Kidney (tissue), 14 donors: ENCODE data around the gene FXYD3. TPM values are rescaled to one million over a fixed set of nuclear protein-coding genes. Genes with fewer than 3 reads are reported as not detected.

Source experiments
- DNase-seq, 5 donors: peaks; one replicate each; pipeline ENCODE4 v3.0.0-alpha.2; 2013 to 2020
- FAIRE-seq: peaks from 2 replicates; lab custom pipeline; 2012; peaks lifted over from hg19 to GRCh38; lab: Jason Lieb, UNC
- H3K27ac ChIP-seq, 2 donors: one replicate each; pipeline ENCODE4 v1.7.0; 2013; ENCODE audit warnings: low read depth in 2 of 2, low read length in 2 of 2, inconsistent platforms in 1 of 2
- H3K27me3 ChIP-seq: one replicate; pipeline ENCODE4 v1.7.1; 2013; ENCODE audit warnings: low read length, inconsistent platforms; ENCODE audit not compliant: control insufficient read depth, insufficient read depth
- H3K36me3 ChIP-seq, 3 donors: one replicate each; pipeline versions ENCODE4 v1.7.0 to v1.7.1; 2013; ENCODE audit warnings: low read length in 3 of 3, control low read depth in 1 of 3, inconsistent platforms in 1 of 3; ENCODE audit not compliant: insufficient read depth in 3 of 3, control insufficient read depth in 2 of 3
- H3K4me1 ChIP-seq, 3 donors: one replicate each; pipeline versions ENCODE4 v1.7.0 to v1.7.1; 2013; ENCODE audit warnings: low read length in 3 of 3, inconsistent platforms in 1 of 3, low read depth in 1 of 3; ENCODE audit not compliant: control insufficient read depth in 2 of 3, insufficient read depth in 2 of 3
- H3K4me3 ChIP-seq, 3 donors: one replicate each; pipeline versions ENCODE4 v1.7.0 to v1.8.1; 2013; ENCODE audit warnings: low read length in 3 of 3, control low read depth in 1 of 3, inconsistent platforms in 1 of 3
- H3K9ac ChIP-seq, 3 donors: one replicate each; pipeline versions ENCODE4 v1.7.0 to v1.7.1; 2013; ENCODE audit warnings: low read length in 3 of 3, control low read depth in 1 of 3, inconsistent platforms in 1 of 3
- H3K9me3 ChIP-seq, 3 donors: one replicate each; pipeline versions ENCODE4 v1.7.0 to v1.7.1; 2013; ENCODE audit warnings: low read length in 3 of 3, control low read depth in 1 of 3, inconsistent platforms in 1 of 3; ENCODE audit not compliant: control insufficient read depth in 2 of 3, insufficient read depth in 1 of 3
- CTCF ChIP-seq: IDR thresholded peaks from 3 replicates; pipeline ENCODE4 v1.5.1; 2012; ENCODE audit warnings: mild to moderate bottlenecking, moderate library complexity, borderline replicate concordance; ENCODE audit not compliant: insufficient read depth; ENCODE audit errors: extremely low read depth
- intact Hi-C: fragments of 100-400 bp; cut with DNase I; formaldehyde crosslinking; loops from one replicate; pipeline ENCODE4 v1.11.1; 2022
- polyA plus RNA-seq: library from polyadenylated mRNA; stranded (reverse); fragments of 350-450 nt; fragmentation: Illumina TruSeq; extraction: RNeasy Lipid Tissue Mini Kit (QIAGEN cat#74804); gene quantifications from one replicate; pipeline ENCODE4 v1.2.3, GENCODE V29; 2014; ENCODE audit warnings: low read depth, low replicate concordance; ENCODE audit not compliant: insufficient read depth
- total RNA-seq: library from RNA; stranded (reverse); fragmentation: NEBNext Ultra II Directional; extraction: Animal tissue kit (Norgen Biotek cat#: 25700); gene quantifications from one replicate; pipeline ENCODE4 v1.2.1, GENCODE V29; 2021
- donor health status: control.
- donor health status: control.
- donor health status: control.
- donor health status: control.
- donor health status: control.
- donor health status: DM: yes; HTN: yes; CAD: no.
- donor health status: Normal renal cell carcinoma (clear cell type).

FXYD3 gene
- total and polyA plus RNA-seq, 2 donors from 2014 or later, result 26.4 to 33.7 TPM

GRCh38 chr19:35125270-35125717 is 9.7 kb downstream of the FXYD3 start:
- intact Hi-C loops, result no loop called here
- H3K27ac ChIP-seq, result no peak overlapping the region
- no peak for FAIRE-seq
- DNase-seq, result peak in 1 of 5 donors; percentile 81
- peak overlapping the region in 1 of 3 donors; percentile 79 for H3K4me3 ChIP-seq
- no peak overlapping the region for H3K9ac ChIP-seq
- H3K36me3 ChIP-seq, result no peaks in the 10 kb centered on the region
- no peaks in the 10 kb centered on the region for H3K27me3 ChIP-seq
- TF ChIP-seq CTCF, result no peak
- no peaks in the 10 kb centered on the region for H3K9me3 ChIP-seq
- peaks cover 0 to 9% (median 0%) of the 10 kb centered on the region in 3 donors for H3K4me1 ChIP-seq

- no peak for TF ChIP-seq CTCF
- no peak for FAIRE-seq
- Histone ChIP-seq H3K27ac (no peak overlapping the region), H3K4me3 (no peak overlapping the region), H3K9ac (no peak overlapping the region), H3K4me1 (peaks cover 0 to 9% (median 0%) of the 10 kb centered on the region in 3 donors), H3K27me3 (no peaks in the 10 kb centered on the region), H3K9me3 (no peaks in the 10 kb centered on the region), H3K36me3 (no peaks in the 10 kb centered on the region)
- DNase-seq, result peak in 1 of 5 donors; percentile 66
- intact Hi-C loops, result no loop called here
Measured at GRCh38 chr19:35125749-35126623, 10.4 kb downstream of the FXYD3 start.

- H3K9ac ChIP-seq, result no peak overlapping the region
- peaks cover 0 to 9% (median 0%) of the 10 kb centered on the region in 3 donors for H3K4me1 ChIP-seq
- no peak for DNase-seq
- no peak overlapping the region for H3K4me3 ChIP-seq
- no peaks in the 10 kb centered on the region for H3K36me3 ChIP-seq
- no peaks in the 10 kb centered on the region for H3K9me3 ChIP-seq
- no peaks in the 10 kb centered on the region for H3K27me3 ChIP-seq
- no peak for TF ChIP-seq CTCF
- intact Hi-C loops, result no loop called here
- no peak for FAIRE-seq
- H3K27ac ChIP-seq, result no peak overlapping the region
Measured at GRCh38 chr19:35126624-35126959, 11.0 kb downstream of the FXYD3 start.
